HepG2 (cell line): ENCODE data around the gene METTL27.

Experiments used
- ATF6 ChIP-seq: sonication (generic); formaldehyde crosslinking; conservative IDR thresholded peaks from 2 replicates; pipeline ENCODE4 v1.4.0; 2020; ENCODE audit warnings: missing genetic modification reagents
- POLR2A ChIP-seq, 2 experiments: IDR thresholded peaks; 2 replicates each; pipeline ENCODE4 v1.6.1; 2011; ENCODE audit warnings: low read depth in 2 of 2, low read length in 2 of 2, mild to moderate bottlenecking in 1 of 2, moderate library complexity in 1 of 2; ENCODE audit not compliant: insufficient read depth in 1 of 2
- THRA ChIP-seq: sonication (generic); formaldehyde crosslinking; IDR thresholded peaks from 2 replicates; pipeline ENCODE4 v1.4.0; 2020; ENCODE audit warnings: missing genetic modification reagents, borderline replicate concordance
- ZNF263 ChIP-seq: sonication (generic); formaldehyde crosslinking; IDR thresholded peaks from 2 replicates; pipeline ENCODE4 v1.4.0; 2020; ENCODE audit warnings: missing genetic modification reagents
- ZNF570 ChIP-seq: sonication (generic); formaldehyde crosslinking; IDR thresholded peaks from 2 replicates; pipeline ENCODE4 v1.4.0; 2020; ENCODE audit warnings: mild to moderate bottlenecking, missing genetic modification reagents, borderline replicate concordance
- ZNF790 ChIP-seq: sonication (generic); formaldehyde crosslinking; IDR thresholded peaks from 2 replicates; pipeline ENCODE4 v1.8.0; 2022; ENCODE audit warnings: missing genetic modification reagents, mild to moderate bottlenecking, borderline replicate concordance
- TF ChIP-seq, protein P1 (sequence below): sonication (generic); IDR thresholded peaks from 2 replicates; pipeline ENCODE4 v1.6.1; 2016; ENCODE audit warnings: low read depth, borderline replicate concordance

DNA sequence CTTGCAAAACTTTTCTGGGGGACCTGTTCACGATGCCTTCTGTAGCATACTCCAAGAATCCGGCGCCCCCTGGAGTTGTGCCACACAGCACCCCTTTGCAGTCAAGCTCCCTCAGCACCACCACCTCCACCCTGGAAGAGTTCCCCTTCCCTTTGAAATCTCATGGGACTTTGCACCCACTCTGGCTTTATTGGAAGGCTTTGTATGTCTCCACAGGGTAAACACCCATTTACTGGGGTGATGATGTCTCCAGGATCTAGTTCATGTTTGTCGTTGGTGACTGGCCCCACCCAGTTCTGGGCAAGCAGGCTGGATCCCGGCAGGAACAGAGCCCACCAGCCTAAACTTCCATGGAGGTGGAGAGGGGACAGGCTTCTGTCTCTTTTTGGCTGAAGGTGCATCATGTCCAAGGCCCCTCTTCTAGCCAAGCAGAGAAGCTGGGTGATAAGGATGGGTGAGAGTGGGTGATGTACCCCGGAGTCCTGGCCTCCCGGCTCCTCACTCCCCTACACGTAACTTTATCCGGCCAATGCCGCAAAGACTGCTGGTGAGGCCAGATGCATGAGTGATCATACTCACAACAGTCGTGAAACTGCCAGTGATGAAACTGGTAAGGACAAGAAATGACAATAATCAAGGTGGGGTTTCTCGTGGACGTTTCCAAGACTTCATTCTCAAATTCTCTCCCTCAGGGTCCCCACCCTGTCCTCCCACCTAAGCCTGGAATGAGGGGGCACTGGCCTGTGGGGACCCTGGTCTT, 12.2 kb downstream of the METTL27 start:
- TF ChIP-seq ATF6 (CRISPR knock-in tag) (no peak), THRA (CRISPR knock-in tag) (no peak), ZNF263 (CRISPR knock-in tag) (no peak), ZNF570 (no peak), POLR2A (IDR thresholded peaks at IDR 0.05; ENCODE audit: insufficient read depth in 1 of 2, low read depth in 2 of 2, low read length in 2 of 2) (no peak), ZNF790 (CRISPR knock-in tag) (no peak)
- TF ChIP-seq, protein P1, sequence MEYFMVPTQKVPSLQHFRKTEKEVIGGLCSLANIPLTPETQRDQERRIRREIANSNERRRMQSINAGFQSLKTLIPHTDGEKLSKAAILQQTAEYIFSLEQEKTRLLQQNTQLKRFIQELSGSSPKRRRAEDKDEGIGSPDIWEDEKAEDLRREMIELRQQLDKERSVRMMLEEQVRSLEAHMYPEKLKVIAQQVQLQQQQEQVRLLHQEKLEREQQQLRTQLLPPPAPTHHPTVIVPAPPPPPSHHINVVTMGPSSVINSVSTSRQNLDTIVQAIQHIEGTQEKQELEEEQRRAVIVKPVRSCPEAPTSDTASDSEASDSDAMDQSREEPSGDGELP: no peak
